SKM-1 treated with dmso at 0.1 percent for 144 hours (cell line): ENCODE measurements around the gene APOBR.
"Not testable (repeated sequence)": the region's sequence is repeated elsewhere in the genome, so short reads cannot be mapped to it uniquely, and the experiment has no call there.

ENCODE experiments used
- DNase-seq: peaks from one replicate; lab custom pipeline; 2025; ENCODE audit not compliant: unreplicated experiment; lab: John Stamatoyannopoulos, UW

Gene APOBR

GRCh38 chr16:28498666-28499381 lies 4.4 kb downstream of the APOBR start:
- no peak for DNase-seq

- DNase-seq, result no peak
Observed at GRCh38 chr16:28499854-28500253, 5.4 kb downstream of the APOBR start.

- not testable (repeated sequence) for DNase-seq
Observed at GRCh38 chr16:28500476-28501180, 6.2 kb downstream of the APOBR start.

GRCh38 chr16:28501258-28502232 lies 7.1 kb downstream of the APOBR start:
- DNase-seq, result no peak

GRCh38 chr16:28502290-28502689 lies 7.8 kb downstream of the APOBR start:
- DNase-seq, result no peak

- no peak for DNase-seq
Observed at GRCh38 chr16:28503470-28504259, 9.2 kb downstream of the APOBR start.

- DNase-seq, result no peak
Observed at GRCh38 chr16:28504707-28505404, 10.4 kb downstream of the APOBR start.

- no peak for DNase-seq
Observed at GRCh38 chr16:28505489-28506137, 11.2 kb downstream of the APOBR start.

GRCh38 chr16:28511031-28511430 lies 16.6 kb downstream of the APOBR start:
- DNase-seq, result no peak

- no peak for DNase-seq
Observed at GRCh38 chr16:28511801-28512789, 17.7 kb downstream of the APOBR start.

GRCh38 chr16:28513484-28514181 lies 19.2 kb downstream of the APOBR start:
- DNase-seq, result no peak

GRCh38 chr16:28514246-28514645 lies 19.8 kb downstream of the APOBR start:
- DNase-seq, result no peak

- no peak for DNase-seq
Observed at GRCh38 chr16:28520672-28521071, 26.2 kb downstream of the APOBR start.

GRCh38 chr16:28521436-28521835 lies 27.0 kb downstream of the APOBR start:
- no peak for DNase-seq

GRCh38 chr16:28522792-28523191 lies 28.3 kb downstream of the APOBR start:
- no peak for DNase-seq

- DNase-seq, result no peak
Observed at GRCh38 chr16:28524681-28525171, 30.3 kb downstream of the APOBR start.
